ENCODE results near the gene GREB1.

DNA sequence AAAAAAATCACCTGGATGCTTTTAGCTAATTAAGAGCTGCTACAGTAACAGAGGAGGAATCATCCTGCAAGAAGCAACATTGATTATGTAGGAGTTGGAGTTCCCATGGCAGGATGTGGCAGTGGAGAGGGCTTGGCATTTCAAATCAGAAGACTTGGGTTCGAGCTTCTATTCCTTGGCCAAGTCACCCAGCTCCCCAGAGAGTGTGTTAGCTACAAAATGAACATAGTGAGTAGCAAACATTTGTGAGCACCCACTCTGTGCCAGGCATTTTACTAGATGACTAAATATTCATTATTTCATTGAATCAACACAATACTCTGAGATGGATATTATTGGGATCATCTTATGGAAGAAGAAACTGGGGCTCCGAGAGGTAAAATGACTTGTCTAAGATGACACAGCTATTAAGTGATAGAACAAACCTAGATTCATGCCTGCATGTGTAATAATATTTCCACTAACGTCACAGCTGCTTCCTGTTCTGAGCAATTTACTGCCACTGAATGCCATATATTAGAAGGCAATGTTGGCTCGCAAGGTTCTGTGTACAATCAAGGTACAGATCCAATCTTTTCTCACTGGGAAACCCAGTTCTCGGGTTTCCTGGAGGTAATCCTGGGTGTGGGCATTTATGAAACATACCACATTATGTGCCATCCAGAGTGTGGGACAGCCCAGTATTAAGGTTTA lies 118.2 kb downstream of the GREB1 start:
- TF ChIP-seq CTCF (IDR thresholded peaks at IDR 0.05; ENCODE audit: low read depth, low read length): no peak
- no peak for TF ChIP-seq EZH2phosphoT487 (IDR thresholded peaks at IDR 0.05; ENCODE audit: low read depth)

Measured in OCI-LY3 (cell line).